Measurements from ENCODE around the gene TMEM131. TPM values are rescaled to one million over a fixed set of nuclear protein-coding genes. Genes with fewer than 3 reads are reported as not detected.

The TMEM131 gene
- total and polyA plus RNA-seq, 10 of the 15 experiments (the other 5 are each of a cell fraction or from before 2014, with no cell fraction given): 6.0 to 48.2 (median 23.2) TPM

DNA sequence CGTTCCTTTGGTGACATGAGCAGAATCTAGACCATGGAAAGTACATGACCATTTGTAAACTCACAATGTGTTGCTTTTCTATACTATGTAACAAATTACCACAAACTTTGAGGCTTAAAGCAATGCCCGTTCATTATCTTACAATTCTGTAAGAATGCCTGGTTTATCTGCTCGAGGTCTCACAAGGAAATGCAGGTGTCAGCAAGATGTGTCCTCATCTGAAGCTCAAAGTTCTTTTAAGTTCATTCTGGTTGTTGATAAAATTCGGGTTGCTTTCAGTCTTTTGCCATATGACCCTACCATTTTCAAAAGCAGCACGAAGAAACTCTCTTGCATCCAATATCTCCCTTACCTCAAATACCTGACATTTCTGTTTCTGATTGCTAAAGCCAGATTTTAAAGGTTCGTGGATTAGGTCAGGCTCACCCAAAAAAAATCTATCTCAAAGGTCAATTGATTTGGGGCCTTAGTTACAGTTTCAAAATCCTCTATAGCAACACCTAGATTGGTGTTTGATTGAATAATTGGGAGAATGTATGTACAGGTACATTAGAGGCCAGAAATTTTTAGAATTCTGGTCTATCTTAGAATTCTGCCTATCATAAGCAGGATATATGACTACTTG lies 125.9 kb downstream of the TMEM131 start:
- ATAC-seq: no peak
- H3K36me3 ChIP-seq (ENCODE audit: control insufficient read depth in 2 of 2, insufficient read depth in 2 of 2, low read length in 1 of 2): peaks cover 0 to 3% of the 10 kb centered on the region in 2 experiments; a peak in 2 of 4 replicates
- H3K4me1 ChIP-seq (ENCODE audit: control insufficient read depth, insufficient read depth, low read length): peaks cover 20% of the 10 kb centered on the region
- in situ Hi-C loops (cut with MboI) (no loop called here), intact Hi-C loops (cut with micrococcal nuclease; ENCODE audit: unreplicated experiment) (loop anchor here (2.0 kb wide), 1 partner anchor 39 kb away; no protein-coding TSS in a partner anchor)
- peak overlapping the region; percentile 15; the same call in 1 of the 2 replicates for H3K4me2 ChIP-seq (ENCODE audit: control insufficient read depth, insufficient read depth)
- no peaks in the 10 kb centered on the region for H4K20me1 ChIP-seq (ENCODE audit: control insufficient read depth, insufficient read depth)
- BruUV-seq (replicated peaks): no TSS peak
- no peaks in the 10 kb centered on the region for H3K27me3 ChIP-seq (replicated peaks in 1 of 2; ENCODE audit: control insufficient read depth in 2 of 2, insufficient read depth in 2 of 2, low read length in 1 of 2)
- SMC1A ChIA-PET (ENCODE audit: uncharacterized antibody, unreplicated experiment): interaction anchor here (0.6 to 2.9 kb wide), 33 partner anchors 12 to 779 kb away, joined by 3 to 17 read pairs (median 4); no protein-coding TSS in a partner anchor
- H3K27ac ChIP-seq (ENCODE audit: control insufficient read depth, insufficient read depth): no peak overlapping the region
- no peak overlapping the region for H3K9ac ChIP-seq (ENCODE audit: control insufficient read depth, insufficient read depth, low read length)
- H3K9me3 ChIP-seq (replicated peaks; ENCODE audit: control insufficient read depth, insufficient read depth, low read length): peaks cover under 1% of the 10 kb centered on the region; the same call in 2 of the 3 replicates
- no peak for FAIRE-seq
- no peak overlapping the region for H2AFZ ChIP-seq (ENCODE audit: control insufficient read depth, low read depth, low read length)
- no peak for DNase-seq (ENCODE audit: low read depth, low spot score)
- H3K4me3 ChIP-seq: no peak overlapping the region
- 86% methylated on average over 6 of the region's 6 CpGs for WGBS (ENCODE audit: insufficient coverage, insufficient replicate concordance, low lambda C conversion rate, missing lambda C conversion rate)
- H3K79me2 ChIP-seq (ENCODE audit: control insufficient read depth, insufficient read depth, low read length): no peaks in the 10 kb centered on the region
- RAD21 ChIA-PET (ENCODE audit: unreplicated experiment): interaction anchor here (1.0 to 2.3 kb wide), 17 partner anchors 12 to 399 kb away, joined by 3 to 16 read pairs (median 5); no protein-coding TSS in a partner anchor
- POLR2A ChIA-PET: interaction anchor here (0.6 to 2.5 kb wide), 4 partner anchors 38 to 779 kb away, joined by 3 to 9 read pairs (median 4); no protein-coding TSS in a partner anchor
- CTCF ChIA-PET: interaction anchor here (0.7 to 2.4 kb wide), 18 partner anchors 22 to 399 kb away, joined by 3 to 8 read pairs (median 3); no protein-coding TSS in a partner anchor
- TF ChIP-seq, protein P1, sequence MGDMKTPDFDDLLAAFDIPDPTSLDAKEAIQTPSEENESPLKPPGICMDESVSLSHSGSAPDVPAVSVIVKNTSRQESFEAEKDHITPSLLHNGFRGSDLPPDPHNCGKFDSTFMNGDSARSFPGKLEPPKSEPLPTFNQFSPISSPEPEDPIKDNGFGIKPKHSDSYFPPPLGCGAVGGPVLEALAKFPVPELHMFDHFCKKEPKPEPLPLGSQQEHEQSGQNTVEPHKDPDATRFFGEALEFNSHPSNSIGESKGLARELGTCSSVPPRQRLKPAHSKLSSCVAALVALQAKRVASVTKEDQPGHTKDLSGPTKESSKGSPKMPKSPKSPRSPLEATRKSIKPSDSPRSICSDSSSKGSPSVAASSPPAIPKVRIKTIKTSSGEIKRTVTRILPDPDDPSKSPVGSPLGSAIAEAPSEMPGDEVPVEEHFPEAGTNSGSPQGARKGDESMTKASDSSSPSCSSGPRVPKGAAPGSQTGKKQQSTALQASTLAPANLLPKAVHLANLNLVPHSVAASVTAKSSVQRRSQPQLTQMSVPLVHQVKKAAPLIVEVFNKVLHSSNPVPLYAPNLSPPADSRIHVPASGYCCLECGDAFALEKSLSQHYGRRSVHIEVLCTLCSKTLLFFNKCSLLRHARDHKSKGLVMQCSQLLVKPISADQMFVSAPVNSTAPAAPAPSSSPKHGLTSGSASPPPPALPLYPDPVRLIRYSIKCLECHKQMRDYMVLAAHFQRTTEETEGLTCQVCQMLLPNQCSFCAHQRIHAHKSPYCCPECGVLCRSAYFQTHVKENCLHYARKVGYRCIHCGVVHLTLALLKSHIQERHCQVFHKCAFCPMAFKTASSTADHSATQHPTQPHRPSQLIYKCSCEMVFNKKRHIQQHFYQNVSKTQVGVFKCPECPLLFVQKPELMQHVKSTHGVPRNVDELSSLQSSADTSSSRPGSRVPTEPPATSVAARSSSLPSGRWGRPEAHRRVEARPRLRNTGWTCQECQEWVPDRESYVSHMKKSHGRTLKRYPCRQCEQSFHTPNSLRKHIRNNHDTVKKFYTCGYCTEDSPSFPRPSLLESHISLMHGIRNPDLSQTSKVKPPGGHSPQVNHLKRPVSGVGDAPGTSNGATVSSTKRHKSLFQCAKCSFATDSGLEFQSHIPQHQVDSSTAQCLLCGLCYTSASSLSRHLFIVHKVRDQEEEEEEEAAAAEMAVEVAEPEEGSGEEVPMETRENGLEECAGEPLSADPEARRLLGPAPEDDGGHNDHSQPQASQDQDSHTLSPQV (IDR thresholded peaks at IDR 0.05): no peak
- TF ChIP-seq POLR2AphosphoS2 (IDR thresholded peaks at IDR 0.05; ENCODE audit: low read depth, low read length) (no peak), ATF7 (IDR thresholded peaks at IDR 0.05; ENCODE audit: low read depth) (no peak), YBX1 (IDR thresholded peaks at IDR 0.05) (no peak), YY1 (IDR thresholded peaks at IDR 0.05; ENCODE audit: low read depth, low read length) (no peak)
- TF ChIP-seq, protein P2, sequence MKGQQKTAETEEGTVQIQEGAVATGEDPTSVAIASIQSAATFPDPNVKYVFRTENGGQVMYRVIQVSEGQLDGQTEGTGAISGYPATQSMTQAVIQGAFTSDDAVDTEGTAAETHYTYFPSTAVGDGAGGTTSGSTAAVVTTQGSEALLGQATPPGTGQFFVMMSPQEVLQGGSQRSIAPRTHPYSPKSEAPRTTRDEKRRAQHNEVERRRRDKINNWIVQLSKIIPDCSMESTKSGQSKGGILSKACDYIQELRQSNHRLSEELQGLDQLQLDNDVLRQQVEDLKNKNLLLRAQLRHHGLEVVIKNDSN (IDR thresholded peaks at IDR 0.05; ENCODE audit: borderline replicate concordance, extremely low read length, insufficient read depth, low read depth, low read length): no peak
- TF ChIP-seq, protein P3, sequence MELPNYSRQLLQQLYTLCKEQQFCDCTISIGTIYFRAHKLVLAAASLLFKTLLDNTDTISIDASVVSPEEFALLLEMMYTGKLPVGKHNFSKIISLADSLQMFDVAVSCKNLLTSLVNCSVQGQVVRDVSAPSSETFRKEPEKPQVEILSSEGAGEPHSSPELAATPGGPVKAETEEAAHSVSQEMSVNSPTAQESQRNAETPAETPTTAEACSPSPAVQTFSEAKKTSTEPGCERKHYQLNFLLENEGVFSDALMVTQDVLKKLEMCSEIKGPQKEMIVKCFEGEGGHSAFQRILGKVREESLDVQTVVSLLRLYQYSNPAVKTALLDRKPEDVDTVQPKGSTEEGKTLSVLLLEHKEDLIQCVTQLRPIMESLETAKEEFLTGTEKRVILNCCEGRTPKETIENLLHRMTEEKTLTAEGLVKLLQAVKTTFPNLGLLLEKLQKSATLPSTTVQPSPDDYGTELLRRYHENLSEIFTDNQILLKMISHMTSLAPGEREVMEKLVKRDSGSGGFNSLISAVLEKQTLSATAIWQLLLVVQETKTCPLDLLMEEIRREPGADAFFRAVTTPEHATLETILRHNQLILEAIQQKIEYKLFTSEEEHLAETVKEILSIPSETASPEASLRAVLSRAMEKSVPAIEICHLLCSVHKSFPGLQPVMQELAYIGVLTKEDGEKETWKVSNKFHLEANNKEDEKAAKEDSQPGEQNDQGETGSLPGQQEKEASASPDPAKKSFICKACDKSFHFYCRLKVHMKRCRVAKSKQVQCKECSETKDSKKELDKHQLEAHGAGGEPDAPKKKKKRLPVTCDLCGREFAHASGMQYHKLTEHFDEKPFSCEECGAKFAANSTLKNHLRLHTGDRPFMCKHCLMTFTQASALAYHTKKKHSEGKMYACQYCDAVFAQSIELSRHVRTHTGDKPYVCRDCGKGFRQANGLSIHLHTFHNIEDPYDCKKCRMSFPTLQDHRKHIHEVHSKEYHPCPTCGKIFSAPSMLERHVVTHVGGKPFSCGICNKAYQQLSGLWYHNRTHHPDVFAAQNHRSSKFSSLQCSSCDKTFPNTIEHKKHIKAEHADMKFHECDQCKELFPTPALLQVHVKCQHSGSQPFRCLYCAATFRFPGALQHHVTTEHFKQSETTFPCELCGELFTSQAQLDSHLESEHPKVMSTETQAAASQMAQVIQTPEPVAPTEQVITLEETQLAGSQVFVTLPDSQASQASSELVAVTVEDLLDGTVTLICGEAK (IDR thresholded peaks at IDR 0.05; ENCODE audit: borderline replicate concordance): no peak
- TF ChIP-seq, protein P4, sequence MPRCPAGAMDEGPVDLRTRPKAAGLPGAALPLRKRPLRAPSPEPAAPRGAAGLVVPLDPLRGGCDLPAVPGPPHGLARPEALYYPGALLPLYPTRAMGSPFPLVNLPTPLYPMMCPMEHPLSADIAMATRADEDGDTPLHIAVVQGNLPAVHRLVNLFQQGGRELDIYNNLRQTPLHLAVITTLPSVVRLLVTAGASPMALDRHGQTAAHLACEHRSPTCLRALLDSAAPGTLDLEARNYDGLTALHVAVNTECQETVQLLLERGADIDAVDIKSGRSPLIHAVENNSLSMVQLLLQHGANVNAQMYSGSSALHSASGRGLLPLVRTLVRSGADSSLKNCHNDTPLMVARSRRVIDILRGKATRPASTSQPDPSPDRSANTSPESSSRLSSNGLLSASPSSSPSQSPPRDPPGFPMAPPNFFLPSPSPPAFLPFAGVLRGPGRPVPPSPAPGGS (IDR thresholded peaks at IDR 0.05; ENCODE audit: borderline replicate concordance, insufficient read depth, low read depth, low read length, poor library complexity, severe bottlenecking): no peak

Data from GM12878 (cell line).